Fibroblast of mammary gland (primary cell): ENCODE measurements around the gene EXPH5.

Experiments
- DNase-seq: peaks from one replicate; pipeline ENCODE4 v3.0.0-alpha.2; 2010; ENCODE audit warnings: low read depth
- H3K4me3 ChIP-seq: 2 replicates; pipeline ENCODE4 v1.5.1; 2011; ENCODE audit warnings: low read depth, mild to moderate bottlenecking, low read length, moderate library complexity; ENCODE audit not compliant: control insufficient read depth
- CTCF ChIP-seq: conservative IDR thresholded peaks from 2 replicates; pipeline ENCODE4 v1.5.1; 2011; ENCODE audit warnings: low read depth, low read length, inconsistent platforms; ENCODE audit not compliant: control insufficient read depth, insufficient read depth

Gene EXPH5

GRCh38 chr11:108511851-108512474 is 81.6 kb downstream of the EXPH5 start:
- peak; percentile 78 for DNase-seq

GRCh38 chr11:108508653-108509593 is 84.6 kb downstream of the EXPH5 start:
- no peak overlapping the region for H3K4me3 ChIP-seq
- no peak for DNase-seq
- no peak for TF ChIP-seq CTCF

More at GRCh38 chr11:108511851-108512474, 81.6 kb downstream of the EXPH5 start:
- TF ChIP-seq CTCF = no peak
- no peak overlapping the region for H3K4me3 ChIP-seq

GRCh38 chr11:108501396-108501795 is 92.2 kb downstream of the EXPH5 start:
- TF ChIP-seq CTCF = no peak
- H3K4me3 ChIP-seq = no peak overlapping the region
- DNase-seq = peak; percentile 20

- TF ChIP-seq CTCF = no peak
- H3K4me3 ChIP-seq = no peak overlapping the region
- DNase-seq = no peak
Observed at GRCh38 chr11:108500721-108501120, 92.8 kb downstream of the EXPH5 start.

GRCh38 chr11:108500169-108500568 is 93.4 kb downstream of the EXPH5 start:
- DNase-seq = no peak
- no peak for TF ChIP-seq CTCF
- no peak overlapping the region for H3K4me3 ChIP-seq

- peak overlapping the region; percentile 66 for H3K4me3 ChIP-seq
- no peak for DNase-seq
- TF ChIP-seq CTCF = no peak
Observed at GRCh38 chr11:108498816-108499408, 94.7 kb downstream of the EXPH5 start.
